ENCODE measurements around the gene MRPL51.
"Not testable (repeated sequence)": the region's sequence is repeated elsewhere in the genome, so short reads cannot be mapped to it uniquely, and the experiment has no call there.

Gene MRPL51

DNA sequence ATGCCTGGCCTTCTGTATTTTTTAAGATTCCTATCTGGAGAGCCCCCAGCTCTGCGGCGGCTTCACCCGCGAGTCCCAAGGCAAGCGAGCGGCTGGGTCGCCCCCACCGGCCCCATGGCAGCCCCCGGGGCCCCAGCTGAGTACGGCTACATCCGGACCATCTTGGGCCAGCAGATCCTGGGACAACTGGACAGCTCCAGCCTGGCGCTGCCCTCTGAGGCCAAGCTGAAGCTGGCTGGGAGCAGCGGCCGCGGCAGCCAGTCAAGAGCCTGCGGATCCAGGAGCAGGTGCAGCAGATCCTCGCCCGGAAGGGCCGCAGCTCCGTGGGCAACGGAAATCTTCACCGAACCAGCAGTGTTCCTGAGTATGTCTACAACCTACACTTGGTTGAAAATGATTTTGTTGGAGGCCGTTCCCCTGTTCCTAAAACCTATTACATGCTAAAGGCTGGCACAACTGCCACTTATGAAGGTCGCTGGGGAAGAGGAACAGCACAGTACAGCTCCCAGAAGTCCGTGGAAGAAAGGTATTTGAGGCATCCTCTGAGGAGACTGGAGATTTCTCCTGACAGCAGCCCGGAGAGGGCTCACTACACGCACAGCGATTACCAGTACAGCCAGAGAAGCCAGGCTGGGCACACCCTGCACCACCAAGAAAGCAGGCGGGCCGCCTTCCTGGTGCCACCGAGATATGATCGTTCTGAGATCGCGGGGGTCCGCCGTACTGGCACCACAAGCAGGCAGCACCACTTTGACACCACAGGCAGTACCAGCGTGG is 15.3 kb downstream of the MRPL51 start:
- not testable (repeated sequence) for DNase-seq

DNA sequence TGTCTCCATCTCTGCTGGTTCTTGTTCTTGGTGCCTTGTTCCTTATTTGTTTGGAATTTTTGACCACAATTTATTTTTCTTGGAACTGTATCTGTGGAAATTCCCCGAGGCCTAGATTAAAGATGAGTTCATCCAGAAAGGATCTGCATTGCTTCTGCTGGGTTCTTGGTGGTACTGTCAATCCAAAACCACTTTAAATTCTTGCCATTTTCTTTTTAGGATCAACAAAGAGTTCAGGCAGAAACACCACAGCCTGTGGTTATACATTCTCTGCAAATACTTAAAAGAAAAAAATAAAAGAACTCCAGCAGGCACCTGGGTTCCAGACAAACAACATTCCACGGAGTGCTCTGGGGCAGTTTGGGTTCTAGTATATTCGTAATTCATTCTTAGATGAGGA is 16.6 kb downstream of the MRPL51 start:
- no peak for DNase-seq

DNA sequence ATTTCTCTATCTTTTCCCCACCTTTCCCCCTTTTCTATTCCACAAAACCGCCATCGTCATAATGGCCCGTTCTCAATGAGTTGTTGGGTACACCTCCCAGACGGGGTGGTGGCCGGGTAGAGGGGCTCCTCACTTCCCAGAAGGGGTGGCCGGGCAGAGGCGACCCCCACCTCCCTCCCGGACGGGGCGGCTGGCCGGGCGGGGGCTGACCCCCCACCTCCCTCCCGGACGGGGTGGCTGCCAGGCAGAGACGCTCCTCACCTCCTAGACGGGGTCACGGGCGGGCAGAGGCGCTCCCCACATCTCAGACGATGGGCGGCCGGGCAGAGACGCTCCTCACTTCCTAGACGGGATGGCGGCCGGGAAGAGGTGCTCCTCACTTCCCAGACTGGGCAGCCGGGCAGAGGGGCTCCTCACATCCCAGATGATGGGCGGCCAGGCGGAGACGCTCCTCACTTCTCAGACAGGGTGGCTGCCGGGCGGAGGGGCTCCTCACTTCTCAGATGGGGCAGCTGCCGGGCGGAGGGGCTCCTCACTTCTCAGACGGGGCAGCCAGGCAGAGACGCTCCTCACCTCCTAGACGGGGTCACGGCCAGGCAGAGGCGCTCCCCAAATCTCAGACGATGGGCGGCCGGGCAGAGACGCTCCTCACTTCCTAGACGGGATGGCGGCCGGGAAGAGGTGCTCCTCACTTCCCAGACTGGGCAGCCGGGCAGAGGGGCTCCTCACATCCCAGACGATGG is 17.7 kb downstream of the MRPL51 start:
- not testable (repeated sequence) for DNase-seq

DNA sequence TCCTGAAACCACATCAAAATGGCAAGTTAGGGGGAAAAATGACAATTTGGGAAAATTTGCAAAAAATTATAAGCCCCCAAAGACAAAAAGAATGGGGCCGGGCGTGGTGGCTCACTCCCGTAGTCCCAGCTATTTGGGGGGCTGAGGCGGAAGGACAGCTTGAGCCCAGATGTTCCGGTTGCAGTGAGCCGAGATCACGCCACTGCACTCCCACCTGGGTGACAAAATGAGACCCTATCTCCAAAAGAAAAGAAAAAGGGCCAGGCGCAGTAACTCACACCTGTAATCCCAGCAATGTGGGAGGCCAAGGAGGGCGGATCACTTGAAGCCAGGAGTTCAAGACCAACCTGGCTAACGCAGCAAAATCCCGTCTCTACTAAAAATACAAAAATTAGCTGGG is 20.6 kb downstream of the MRPL51 start:
- DNase-seq: no peak

DNA sequence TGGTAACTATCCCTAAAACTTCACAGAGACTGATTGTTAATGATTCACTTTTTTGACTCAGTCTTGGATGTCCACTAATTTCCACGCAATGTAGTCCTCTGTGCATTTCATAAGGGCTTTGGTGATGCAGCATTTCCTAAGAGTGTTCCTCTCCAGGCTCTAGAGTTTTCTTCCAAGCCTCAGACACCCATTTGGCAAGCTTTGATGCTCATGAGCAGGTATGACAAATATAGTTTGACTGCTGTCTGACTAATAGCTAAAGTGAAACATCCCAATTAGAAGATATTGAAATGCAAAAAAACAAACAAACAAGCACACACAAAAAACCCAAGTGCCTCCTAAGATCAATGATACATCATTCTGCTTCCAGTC is 21.1 kb downstream of the MRPL51 start:
- no peak for DNase-seq

DNA sequence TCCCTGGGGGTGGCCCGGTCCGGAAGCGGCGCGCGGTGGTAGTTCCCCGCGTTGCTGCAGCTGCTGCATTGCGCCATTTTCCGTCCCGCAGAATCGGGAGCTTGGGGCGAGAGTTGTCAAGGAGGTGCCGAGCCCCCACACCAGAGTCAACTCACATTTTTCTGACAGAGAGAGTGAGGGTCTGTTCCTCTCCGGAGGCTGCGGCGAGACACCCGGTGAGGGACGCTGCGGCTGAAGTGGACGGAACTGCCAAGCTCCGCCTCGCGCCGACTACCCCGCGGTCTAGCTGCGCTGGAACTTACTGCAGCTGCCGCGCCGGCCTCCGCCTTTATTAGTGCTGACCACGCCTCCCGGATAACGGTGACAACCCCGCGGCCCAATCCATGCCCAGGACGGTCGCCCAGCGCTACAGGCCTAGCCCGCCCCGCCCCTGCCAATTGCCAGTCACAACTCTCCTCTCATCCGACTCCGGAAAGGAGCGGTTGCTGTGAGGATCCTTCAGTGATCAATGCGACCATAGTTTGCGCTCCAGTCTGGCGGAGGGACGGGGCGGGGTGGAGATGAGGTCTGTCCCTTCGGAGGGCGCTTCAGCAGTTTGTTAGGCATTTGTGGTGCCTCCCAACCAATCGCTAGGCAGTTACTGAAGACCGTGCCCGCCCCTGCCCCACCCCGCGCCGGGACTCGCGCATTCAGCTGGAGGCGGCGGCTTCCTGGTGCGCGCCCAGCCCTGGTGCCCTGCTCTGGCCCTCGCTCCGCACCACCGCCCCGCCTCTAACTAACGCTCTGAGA is 22.5 kb downstream of the MRPL51 start, which contains the start of gene VAMP1:
TSS of gene VAMP1 (minus strand) at position 303 of the 789 bp plus-strand sequence. CDS start at position 157, 146 bp downstream.
- DNase-seq: peak; percentile 93

DNA sequence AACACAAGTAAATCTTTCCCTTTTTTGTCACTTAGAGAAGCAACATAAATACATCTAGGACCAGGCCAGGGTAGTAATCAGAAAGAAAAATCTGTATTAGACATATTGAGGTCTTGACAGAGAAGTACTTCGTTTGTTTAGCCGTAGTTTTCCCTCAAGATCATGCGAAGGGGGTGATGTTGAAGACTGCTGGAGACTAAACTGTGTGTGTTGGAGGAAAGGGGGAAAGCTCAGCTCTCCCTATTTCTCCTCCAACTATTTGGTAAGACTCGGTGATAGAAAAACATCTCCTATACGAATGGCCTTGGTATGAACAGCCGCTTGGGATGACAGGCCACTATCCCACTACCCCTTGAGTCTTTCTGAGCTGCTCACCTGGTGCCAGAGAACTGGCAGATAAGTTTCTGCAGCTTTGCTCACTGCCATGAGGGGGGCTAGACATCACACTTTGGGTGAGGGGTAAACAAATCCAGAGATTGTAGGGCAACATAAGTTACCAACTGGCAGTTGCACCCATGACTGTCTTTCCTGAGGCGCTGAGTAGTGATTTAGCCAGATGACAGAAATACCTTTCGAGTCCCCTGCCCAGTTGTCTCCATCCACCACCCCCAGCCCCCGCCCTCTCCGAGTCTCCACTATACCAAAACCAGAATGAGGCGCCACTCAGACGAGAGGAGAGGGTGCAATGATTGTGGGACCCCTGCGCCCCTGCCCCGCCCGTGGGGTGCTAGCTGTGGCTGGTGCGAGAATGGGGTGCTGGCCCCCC is 23.3 kb downstream of the MRPL51 start:
- no peak for DNase-seq

DNA sequence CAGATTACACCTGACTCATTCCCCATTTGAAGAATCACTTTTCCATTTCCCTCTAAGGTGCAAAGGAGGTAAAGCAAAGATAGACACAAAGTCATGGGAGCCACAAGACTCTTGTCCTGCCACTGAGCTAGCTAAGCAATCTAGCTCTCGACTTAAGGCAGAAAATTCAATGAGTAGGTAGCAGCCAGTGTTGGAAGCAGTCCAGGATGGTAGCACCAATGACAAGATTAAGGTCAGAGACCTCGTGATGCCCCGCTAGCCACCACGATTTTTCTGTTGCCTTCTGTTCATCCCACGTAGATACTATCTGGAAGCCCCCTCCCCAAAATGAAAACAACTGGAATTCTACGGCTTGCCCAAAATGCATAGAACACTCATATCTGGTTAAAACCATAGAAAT is 24.0 kb downstream of the MRPL51 start:
- DNase-seq: no peak

DNA sequence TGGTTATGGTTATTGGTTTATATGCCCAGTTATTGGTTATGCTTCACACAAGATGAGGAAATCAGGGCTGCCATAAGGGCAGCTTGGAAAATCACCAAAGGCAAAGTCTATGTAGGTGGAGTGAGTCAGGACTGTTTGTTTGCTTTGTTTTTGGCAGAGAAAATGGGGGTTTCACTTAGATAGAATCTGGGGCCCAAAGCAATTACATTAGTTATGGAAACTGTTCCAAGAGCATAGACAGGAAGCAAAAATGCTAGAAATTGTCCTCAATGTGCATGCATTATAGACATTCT is 24.8 kb downstream of the MRPL51 start:
- no peak for DNase-seq

DNA sequence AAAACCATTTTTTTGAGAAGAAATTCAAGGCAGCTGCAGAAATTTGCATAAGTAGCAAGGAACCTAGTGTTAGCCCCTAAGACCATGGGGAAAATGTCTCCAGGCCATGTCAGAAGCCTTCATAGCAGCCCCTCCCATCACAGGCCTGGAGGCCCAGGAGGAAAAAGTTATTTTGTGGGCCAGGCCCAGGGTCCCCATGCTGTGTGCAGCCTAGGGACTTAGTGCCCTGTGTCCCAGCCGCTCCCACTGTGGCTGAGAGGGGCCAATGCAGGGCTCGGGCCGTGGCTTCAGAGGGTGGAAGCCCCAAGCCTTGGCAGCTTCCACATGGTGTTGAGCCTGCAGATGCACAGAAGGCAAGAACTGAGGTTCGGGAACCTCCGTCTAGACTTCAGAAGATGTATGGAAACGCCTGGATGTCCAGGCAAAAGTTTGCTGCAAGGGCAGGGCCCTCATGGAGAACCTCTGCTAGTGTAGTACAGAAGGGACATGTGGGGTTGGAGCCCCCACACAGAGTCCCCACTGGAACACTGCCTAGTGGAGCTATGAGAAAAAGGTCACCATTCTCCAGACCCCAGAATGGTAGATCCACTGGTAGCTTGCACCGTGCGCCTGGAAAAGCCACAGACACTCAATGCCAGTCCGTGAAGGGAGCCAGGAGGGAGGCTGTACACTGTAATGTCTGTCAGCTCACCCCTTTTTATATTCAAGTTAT is 25.3 kb downstream of the MRPL51 start:
- DNase-seq: not testable (repeated sequence)

DNA sequence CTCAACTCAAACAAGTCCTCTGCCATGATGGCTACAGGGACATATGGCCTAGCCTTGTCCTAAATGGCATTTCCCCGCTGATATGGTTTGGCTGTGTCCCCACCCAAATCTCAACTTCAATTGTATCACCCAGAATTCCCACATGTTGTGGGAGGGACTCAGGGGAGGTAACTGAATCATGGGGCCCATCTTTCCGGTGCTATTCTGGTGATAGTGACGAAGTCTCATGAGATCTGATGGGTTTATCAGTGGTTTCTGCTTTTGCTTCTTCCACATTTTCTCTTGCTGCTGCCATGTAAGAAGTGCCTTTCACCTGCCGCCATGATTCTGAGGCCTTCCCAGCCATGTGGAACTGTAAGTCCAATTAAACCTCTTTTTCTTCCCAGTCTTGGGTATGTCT is 26.3 kb downstream of the MRPL51 start:
- DNase-seq: not testable (repeated sequence)

DNA sequence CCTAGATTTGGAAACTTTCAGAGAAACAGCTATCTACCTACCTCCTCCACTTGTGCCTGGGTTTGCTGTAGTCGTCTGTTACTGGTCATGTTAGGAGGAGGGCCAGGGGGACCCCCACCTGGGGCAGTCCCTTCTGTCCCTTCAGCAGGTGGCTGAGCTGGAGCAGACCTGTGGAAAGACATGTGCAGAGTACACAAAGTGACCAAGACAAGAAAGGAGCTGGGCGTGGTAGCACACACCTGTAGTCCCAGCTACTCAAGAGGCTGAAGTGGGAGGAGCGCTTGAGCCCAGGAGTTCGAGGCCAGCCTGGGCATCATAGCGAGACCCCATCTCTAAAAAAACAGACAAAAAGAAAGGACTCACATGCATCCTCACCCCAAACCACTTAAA is 26.9 kb downstream of the MRPL51 start:
- DNase-seq: no peak

DNA sequence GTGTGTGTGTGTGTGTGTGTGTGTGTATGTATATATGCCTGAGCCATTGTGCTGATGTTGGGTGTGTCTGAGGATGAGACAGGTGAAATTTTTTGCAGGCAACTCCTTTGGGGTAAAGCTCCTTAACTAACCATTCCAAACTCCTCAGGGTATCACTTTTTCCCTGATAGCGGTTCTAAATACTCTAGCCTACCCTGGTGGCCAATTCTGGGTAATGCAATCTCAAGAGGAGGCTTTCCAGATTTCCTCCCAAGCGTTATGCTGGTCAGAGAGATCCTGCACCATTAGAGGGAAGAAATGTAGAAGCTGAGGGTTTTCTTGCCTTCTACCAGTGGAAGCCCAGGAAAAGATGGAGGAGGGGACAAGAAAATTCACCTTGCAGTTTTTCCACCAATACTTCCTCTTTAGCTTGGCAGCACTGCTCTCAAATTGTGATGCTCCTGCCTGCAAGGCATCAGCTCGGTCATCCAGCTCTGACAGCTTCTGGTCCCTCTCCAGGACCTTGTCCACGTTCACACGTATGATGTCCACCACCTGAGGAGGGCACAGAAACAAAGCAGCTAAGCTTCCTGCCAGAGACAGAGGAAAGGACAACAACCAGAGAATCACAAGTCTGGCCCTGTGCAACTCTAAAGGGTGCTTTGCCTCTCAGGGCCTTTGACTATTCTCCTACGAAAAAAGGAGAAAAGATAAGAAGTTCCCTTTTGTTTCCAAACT is 27.4 kb downstream of the MRPL51 start:
- DNase-seq: peak; percentile 39

DNA sequence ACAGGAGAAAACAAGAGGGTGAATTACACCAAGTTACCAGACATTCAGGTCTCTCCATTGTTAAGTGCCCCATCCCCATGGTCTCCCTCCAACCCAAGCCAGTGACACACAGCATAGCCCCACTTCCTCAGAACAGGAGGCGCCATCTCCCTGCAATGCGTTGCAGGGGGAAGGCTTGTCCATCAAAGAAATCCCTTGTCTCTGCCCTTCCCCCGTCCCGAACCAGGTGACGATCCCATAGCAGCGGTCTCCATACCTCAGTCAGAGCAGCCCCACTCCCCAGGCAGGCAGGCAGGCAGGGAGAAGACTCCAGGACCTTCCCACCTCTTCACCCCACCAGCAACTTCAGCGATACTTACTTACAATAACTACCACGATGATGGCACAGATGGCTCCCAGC is 28.5 kb downstream of the MRPL51 start:
- DNase-seq: no peak

DNA sequence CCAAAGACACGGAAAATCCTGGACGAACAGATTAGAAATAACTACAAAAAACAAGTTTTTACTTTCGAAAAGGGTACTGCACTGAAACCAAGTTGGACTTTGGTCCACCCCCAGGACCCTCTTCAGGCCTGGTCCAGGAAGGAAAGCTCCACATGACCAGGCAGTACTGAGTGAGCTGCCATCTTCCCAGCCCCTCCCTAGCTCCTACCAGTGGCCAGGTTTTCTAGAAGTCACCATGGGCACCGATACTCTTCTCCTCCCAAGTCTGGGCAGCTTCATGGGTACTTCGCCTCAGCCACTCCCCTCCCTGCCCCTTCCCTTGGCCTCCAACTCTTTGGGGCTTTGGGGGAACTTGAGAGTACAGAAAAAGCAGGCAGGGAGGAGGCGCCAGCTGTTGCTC is 29.2 kb downstream of the MRPL51 start:
- DNase-seq: no peak

DNA sequence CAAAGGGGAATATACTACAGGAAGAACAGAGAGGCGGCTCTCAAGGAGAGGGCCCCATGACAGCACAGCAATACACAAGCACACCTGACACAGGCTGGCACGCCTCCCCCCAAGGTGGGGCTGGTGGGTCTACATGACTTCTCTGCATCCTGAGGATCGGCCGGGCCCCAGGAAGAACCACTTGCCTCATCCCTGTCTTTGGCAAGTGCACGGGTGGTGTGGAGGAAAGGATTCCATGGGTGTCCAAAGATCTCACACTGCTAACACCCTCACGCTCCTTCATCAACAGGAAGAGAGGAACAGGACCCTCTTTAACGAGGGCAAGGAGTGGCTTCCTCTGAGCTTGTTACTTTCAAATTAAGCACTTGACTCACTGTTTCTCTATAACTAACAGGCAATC is 29.8 kb downstream of the MRPL51 start:
- DNase-seq: no peak

DNA sequence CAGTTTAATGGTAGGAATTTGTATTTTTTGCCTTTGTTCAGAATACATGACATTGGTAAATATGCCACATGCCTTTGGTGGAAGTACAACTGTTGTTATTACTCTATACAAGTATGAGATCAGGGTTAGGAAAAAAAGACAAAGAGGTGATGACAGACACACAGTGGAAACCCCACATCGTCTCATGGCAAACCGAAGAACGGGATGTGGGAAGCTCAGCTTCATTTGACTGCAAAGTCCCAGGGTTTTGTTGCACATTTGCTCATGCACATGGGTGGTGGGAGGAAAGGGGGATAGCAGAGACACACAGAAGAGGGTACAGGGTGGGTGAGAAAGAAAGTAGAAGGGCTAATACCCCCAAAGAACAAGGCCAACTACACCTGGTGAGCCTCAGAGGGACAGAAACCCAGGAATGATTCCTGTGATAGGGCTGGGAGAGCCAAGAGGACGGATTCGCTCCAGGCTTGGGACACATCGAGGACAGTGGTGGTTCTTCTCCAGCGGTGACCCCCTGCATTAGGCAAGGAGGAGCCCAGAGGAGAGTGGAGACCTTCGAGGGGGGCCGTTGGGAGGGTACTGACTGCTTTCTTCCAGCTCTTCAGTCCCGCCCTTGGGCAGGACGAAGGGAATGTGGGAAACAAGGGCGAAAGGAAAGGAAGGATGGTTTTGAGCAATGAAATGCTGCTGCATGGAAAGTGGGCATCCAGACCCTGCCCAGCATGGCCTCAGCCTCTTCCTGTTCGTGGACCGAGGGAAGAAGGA is 30.6 kb downstream of the MRPL51 start:
- DNase-seq: no peak

DNA sequence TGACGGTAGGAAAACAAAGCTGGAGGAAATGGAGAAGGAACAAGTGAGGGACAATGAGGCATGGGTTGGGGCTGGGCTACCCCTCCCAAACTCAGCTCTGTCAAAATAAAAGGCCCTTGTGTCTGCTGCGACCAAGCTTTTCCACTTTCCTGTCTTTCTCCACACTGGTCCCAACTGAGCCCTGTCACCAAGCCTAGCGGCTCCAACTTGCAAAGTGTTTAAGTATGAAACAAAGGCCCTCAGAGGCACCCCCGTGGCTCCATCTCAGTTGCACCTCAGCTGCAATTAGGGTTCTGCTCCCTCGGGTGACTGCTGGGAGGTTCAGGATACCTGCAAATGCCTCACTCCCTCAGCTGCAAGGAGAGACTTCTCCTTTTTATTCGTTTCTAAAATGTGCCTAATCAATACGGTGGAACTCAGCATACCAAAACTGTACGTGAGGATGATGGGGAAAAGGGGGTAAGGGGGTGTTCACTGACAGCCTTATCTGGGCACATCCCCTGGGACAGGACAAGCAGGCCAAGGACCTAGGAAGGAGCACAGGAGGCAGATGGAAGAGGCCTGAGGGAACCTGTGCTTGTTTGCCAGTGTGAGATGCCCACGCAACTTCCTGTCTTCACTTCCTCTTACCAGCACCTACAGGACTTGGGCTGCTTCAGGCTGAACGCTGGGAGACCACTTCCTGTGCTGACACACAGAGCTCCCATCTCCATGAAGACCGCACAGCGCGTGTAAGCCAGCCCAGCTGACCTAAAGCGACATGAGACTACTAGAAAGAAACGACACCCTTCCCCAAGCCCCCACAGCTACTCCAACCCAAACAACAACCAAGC is 31.4 kb downstream of the MRPL51 start:
- DNase-seq: no peak

DNA sequence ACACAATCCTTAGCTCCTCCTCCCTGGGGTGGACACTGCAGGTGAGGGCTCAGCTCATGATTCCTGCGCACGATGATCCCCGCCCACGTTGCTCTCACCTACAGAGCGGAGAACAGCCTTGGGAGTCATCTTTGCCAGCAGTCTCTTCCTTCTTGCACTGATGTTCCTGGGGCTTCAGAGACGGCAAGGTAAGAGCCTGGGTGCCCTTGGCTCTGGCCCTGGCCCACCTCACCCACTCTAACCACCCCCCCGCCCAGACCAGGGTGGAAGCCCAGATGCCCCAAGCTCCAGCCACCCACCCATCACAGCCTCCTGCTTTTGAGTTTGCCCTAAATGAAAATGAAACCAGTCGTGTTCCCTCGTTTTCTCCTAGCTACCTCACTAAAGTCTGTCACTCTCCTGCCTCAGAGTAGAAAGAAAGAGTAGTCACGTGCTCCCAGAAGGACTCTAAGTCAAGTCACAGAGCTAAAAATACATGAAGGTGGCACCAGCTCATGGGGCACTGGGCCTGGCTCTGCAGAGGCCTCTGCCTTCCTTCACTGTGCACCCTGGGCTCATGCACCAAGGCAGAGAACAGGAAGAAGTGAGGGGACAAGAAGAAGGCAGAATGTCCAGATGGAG is 32.2 kb downstream of the MRPL51 start:
- no peak for DNase-seq

DNA sequence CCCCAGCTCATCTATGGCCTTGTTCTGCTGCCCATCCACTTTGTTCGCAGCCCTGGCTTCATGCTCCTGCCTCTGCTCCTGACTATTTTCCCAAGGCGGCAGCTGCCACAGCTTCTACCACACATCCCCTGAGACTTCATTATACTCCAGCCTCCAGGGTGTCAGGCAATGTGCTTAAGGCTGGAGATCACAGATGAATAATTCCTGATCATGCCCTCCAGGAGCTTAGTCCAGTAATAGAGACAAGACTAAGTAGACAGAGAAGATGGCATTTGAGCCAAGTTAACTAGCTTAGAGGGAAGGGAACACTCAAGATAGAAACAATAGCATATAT is 34.1 kb downstream of the MRPL51 start:
- DNase-seq: no peak
